Activated CD4-positive, alpha-beta T cell treated with anti-CD3 and anti-CD28 coated beads, Interleukin-2, Interleukin-4, amounts not matched to agents 100 ng/mL and 50 ng/mL, durations not matched to agents 16 hours and 8 hours (primary cell): Measurements from ENCODE around the gene CPAMD8.
"Not testable (repeated sequence)": the region's sequence is repeated elsewhere in the genome, so short reads cannot be mapped to it uniquely, and the experiment has no call there.

Experiments used
- DNase-seq: peaks from one replicate; pipeline ENCODE4 v3.0.0-alpha.2; 2020; ENCODE audit warnings: low spot score

CPAMD8 gene

GRCh38 chr19:17041976-17042375, 15.4 kb upstream of the CPAMD8 start:
- DNase-seq = no peak

- no peak for DNase-seq
These were observed 11.4 kb upstream of the CPAMD8 start for GRCh38 chr19:17037966-17038500.

- DNase-seq = no peak
These were observed 10.6 kb upstream of the CPAMD8 start for GRCh38 chr19:17037184-17037583.

- DNase-seq = no peak
These were observed 10.0 kb upstream of the CPAMD8 start for GRCh38 chr19:17036640-17037039.

- DNase-seq = no peak
These were observed 9.3 kb upstream of the CPAMD8 start for GRCh38 chr19:17035842-17036424.

GRCh38 chr19:17031741-17032140, 5.1 kb upstream of the CPAMD8 start:
- DNase-seq = no peak

- DNase-seq = no peak
These were observed 945 bp upstream of the CPAMD8 start for GRCh38 chr19:17027535-17027975.

GRCh38 chr19:17025991-17026658, 485 bp downstream of the CPAMD8 start:
- DNase-seq = no peak

GRCh38 chr19:17025361-17025760, 1.2 kb downstream of the CPAMD8 start:
- DNase-seq = no peak

- not testable (repeated sequence) for DNase-seq
These were observed 1.7 kb downstream of the CPAMD8 start for GRCh38 chr19:17024941-17025340.

GRCh38 chr19:17023805-17024204, 2.8 kb downstream of the CPAMD8 start:
- no peak for DNase-seq

- no peak for DNase-seq
These were observed 3.9 kb downstream of the CPAMD8 start for GRCh38 chr19:17022738-17023137.

GRCh38 chr19:17021793-17022590, 4.6 kb downstream of the CPAMD8 start:
- no peak for DNase-seq

GRCh38 chr19:17021328-17021727, 5.3 kb downstream of the CPAMD8 start:
- DNase-seq = no peak

- no peak for DNase-seq
These were observed 5.8 kb downstream of the CPAMD8 start for GRCh38 chr19:17020823-17021222.

GRCh38 chr19:17020385-17020784, 6.2 kb downstream of the CPAMD8 start:
- DNase-seq = no peak

- DNase-seq = not testable (repeated sequence)
These were observed 12.3 kb downstream of the CPAMD8 start for GRCh38 chr19:17014212-17014861.

GRCh38 chr19:17011485-17011884, 15.1 kb downstream of the CPAMD8 start:
- DNase-seq = no peak

GRCh38 chr19:17006579-17006978, 20.0 kb downstream of the CPAMD8 start:
- no peak for DNase-seq

GRCh38 chr19:17005000-17005399, 21.6 kb downstream of the CPAMD8 start:
- no peak for DNase-seq

- no peak for DNase-seq
These were observed 22.2 kb downstream of the CPAMD8 start for GRCh38 chr19:17004386-17004785.

- DNase-seq = no peak
These were observed 24.2 kb downstream of the CPAMD8 start for GRCh38 chr19:17002455-17002854.
